ENCODE measurements around the gene MATN1.

Gene MATN1

DNA sequence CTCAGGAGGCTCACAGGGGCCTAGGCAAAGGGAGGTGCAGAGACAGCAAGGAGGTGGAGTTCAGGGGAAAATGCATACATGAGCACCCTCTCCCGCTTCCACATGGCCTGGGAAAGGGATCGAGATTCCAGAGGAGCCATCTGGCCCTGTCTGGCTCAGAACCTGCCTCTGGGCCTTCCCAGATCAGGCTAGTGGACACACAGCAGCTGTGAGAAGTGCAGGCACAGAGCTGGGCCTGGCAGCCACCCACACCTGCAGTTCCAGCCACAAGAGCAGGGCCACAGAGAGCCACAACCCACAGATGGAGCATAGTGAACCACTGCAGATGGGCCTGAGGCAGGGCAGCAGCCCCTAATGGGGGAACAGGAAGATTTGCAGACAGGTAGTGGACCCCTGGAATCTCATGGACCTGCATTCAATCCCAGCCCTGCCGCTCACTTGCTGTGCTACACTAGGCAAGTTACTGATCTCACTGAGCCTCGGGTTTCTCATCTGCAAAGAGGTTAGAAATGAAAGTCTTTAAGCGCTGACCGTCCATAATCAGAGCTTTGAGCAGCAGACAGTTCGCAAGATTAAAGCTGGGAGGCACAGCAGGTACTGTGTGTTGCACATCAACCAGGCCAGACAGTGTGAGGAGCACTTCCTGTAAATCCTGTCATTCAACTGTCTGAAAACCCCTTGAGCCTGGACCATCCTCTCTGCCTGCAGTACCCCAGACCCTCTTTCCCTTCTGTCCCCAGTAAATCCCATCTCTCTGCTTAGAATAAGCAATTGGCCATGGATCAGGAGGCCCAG lies 58.0 kb downstream of the MATN1 start:
- in situ Hi-C loops (cut with HindIII; ENCODE audit: low sequenced_read_pairs), result no loop called here

DNA sequence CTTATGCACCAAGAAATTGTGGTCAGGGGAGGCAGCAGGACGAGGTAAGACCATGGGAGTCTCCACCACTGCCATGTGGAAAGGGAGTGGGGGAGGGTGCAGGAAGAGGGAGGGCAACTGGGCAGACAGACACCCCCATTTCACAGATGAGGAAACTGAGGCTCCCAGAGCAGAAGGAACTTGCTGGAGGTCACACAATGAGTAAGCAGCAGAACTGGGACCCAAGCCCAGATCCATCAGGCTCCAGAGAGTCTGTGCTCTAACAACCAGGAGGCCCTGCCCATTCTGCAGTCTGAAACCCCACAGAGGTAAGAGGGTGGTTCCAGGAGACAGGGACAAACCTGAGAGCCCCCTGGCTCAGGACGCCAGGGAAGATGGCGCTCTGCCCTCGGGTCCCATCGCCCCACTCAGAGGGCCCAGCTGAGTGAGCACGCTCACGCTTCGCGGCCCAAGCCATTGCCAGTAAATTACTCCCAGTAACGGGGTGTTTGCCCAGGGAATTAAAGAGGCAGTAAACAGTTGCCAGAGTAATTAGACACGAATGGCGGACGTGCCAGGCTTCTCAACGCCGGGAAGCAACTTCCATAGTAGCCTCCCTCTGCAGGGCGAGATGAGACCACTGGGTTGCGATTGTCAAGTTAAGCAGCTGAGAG lies 59.2 kb downstream of the MATN1 start:
- in situ Hi-C loops (cut with HindIII; ENCODE audit: low sequenced_read_pairs), result no loop called here

DNA sequence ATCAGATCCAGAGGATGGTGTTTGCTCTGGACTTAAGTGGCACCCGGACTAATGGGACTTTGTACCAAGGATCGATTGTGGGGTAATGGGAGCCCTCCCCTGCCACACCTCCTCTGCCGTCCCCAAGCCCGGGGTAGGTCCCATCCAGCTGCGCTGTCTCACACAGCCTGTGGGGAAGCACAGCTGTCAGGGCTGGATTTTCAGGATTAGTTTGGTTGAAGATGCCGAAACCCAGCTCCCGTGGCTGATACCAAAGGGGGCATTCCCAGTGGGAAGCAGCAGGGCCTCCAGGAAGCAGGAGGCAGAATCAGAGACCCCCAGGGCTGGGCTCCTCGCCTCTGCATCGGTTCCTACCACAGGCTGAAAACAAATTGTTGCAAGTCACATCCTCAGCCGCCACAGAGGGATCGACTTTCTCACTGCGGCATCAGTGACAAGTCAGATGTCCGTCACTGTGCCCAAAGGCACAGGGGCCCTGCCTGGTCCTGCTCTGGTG lies 59.7 kb downstream of the MATN1 start:
- in situ Hi-C loops (cut with HindIII; ENCODE audit: low sequenced_read_pairs), result no loop called here

DNA sequence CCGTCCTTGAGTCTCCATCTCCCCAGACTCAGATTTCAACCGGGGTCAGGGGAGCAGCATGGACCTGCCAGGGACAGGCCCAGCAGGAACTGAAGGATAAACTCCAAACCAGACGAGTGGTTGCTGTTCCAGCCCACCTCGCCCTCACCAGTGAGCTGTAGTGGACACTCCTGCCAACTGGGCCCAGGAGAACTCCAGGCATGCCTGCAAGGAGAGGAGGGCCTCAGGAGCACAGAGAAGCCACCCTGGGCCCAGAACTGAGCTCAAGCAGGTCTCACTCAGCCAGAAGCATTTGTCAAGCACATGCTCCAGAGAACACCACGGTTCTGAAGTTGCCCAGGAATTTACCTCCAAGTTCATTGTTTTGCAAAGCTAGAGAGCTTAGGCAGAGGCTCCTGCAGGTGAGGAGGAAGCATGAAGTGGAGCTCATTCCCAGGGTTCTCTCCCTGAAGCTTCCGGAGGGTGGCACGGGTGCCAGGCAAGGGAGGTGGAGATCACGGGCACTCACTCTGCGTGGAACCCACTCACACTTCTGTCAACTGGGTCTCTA lies 61.0 kb downstream of the MATN1 start:
- in situ Hi-C loops (cut with HindIII; ENCODE audit: low sequenced_read_pairs), result no loop called here

DNA sequence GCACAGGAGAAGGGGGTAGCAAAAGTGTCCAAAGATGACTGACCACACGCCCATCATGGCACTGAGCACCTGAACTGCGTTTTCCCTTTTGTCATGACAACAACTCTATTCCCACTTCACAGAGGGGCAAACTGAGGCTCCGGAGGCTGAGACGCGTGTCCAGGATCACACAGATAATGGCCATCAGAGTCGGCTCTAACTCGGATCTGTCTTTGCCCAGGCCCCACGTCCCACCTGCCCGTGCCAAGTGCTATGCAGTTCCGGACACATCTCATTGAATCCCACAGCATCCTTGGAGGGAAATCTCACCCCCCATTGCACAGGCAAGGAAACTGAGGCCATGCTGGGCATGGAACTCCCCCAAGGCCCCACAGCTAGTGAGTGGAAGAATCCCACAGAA lies 62.1 kb downstream of the MATN1 start:
- in situ Hi-C loops (cut with HindIII; ENCODE audit: low sequenced_read_pairs), result no loop called here

All from DLD1 (cell line).